H1 (cell line): ENCODE results near the gene SEMA5B. TPM values are rescaled to one million over a fixed set of nuclear protein-coding genes. Genes with fewer than 3 reads are reported as not detected.

Experiments used
- CTCF ChIA-PET: fragments of 300-600 bp; sonication (Branson Sonifier 250); formaldehyde crosslinking; loops from one replicate; lab custom pipeline; 2021; ENCODE audit not compliant: partially characterized antibody; lab: Charles Lee
- POLR2A ChIA-PET: fragments of 300-600 bp; sonication (Branson Sonifier 250); formaldehyde crosslinking; loops from one replicate; lab custom pipeline; 2021; ENCODE audit warnings: inconsistent platforms; ENCODE audit not compliant: partially characterized antibody; lab: Charles Lee
- DNase-seq, 2 experiments: peaks; one replicate each; pipeline versions ENCODE4 v3.0.0 to v3.0.0-alpha.2; 2010 to 2022; ENCODE audit warnings: low spot score in 2 of 2, low read depth in 1 of 2, mixed read lengths in 1 of 2
- FAIRE-seq: peaks from 2 replicates; lab custom pipeline; 2011; peaks lifted over from hg19 to GRCh38; lab: Jason Lieb, UNC
- H2AFZ ChIP-seq: 2 replicates; pipeline ENCODE4 v1.8.1; 2012; ENCODE audit warnings: low read length, inconsistent platforms
- H2AK5ac ChIP-seq: 2 replicates; pipeline ENCODE4 v1.6.1; 2013; ENCODE audit warnings: low read depth, low read length
- H2BK120ac ChIP-seq: replicated peaks from 2 replicates; pipeline ENCODE3; 2013; ENCODE audit warnings: low read depth, low read length, inconsistent platforms
- H2BK12ac ChIP-seq: 2 replicates; pipeline ENCODE4 v1.6.1; 2013; ENCODE audit warnings: low read depth, low read length
- H2BK15ac ChIP-seq: 2 replicates; pipeline ENCODE4 v1.6.1; 2013; ENCODE audit warnings: low read length
- H2BK20ac ChIP-seq: 2 replicates; pipeline ENCODE4 v1.6.1; 2013; ENCODE audit warnings: low read length
- H2BK5ac ChIP-seq: 2 replicates; pipeline ENCODE4 v1.6.1; 2013; ENCODE audit warnings: low read depth, low read length
- H3K14ac ChIP-seq: 2 replicates; pipeline ENCODE4 v1.6.1; 2013; ENCODE audit warnings: inconsistent platforms; ENCODE audit not compliant: insufficient read length
- H3K18ac ChIP-seq: 2 replicates; pipeline ENCODE4 v1.6.1; 2013; ENCODE audit warnings: low read length; ENCODE audit errors: extremely low read depth
- H3K23ac ChIP-seq: 2 replicates; pipeline ENCODE4 v1.6.1; 2013; ENCODE audit warnings: inconsistent platforms; ENCODE audit not compliant: insufficient read length
- H3K23me2 ChIP-seq: 2 replicates; pipeline ENCODE4 v1.6.1; 2013; ENCODE audit warnings: low read depth, low read length
- H3K27ac ChIP-seq: 2 replicates; pipeline ENCODE4 v1.6.1; 2011; ENCODE audit warnings: low read depth, low read length, inconsistent platforms
- H3K27me3 ChIP-seq, 4 experiments: replicated peaks in 1 of 4; 1 replicate in 1 of 4; 2 replicates in 3 of 4; pipeline versions ENCODE4 v1.6.1 to v1.8.1; 2011 to 2013; ENCODE audit warnings: low read length in 3 of 4, mild to moderate bottlenecking in 3 of 4, inconsistent platforms in 2 of 4, mixed read lengths in 2 of 4, moderate library complexity in 1 of 4; ENCODE audit not compliant: control insufficient read depth in 3 of 4, insufficient read depth in 3 of 4; ENCODE audit errors: extremely low read depth in 1 of 4
- H3K36me3 ChIP-seq, 4 experiments: 2 replicates each; pipeline versions ENCODE4 v1.6.1 to v1.8.1; 2011 to 2013; ENCODE audit warnings: mild to moderate bottlenecking in 4 of 4, low read length in 3 of 4, moderate library complexity in 2 of 4, control low read depth in 1 of 4, inconsistent platforms in 1 of 4; ENCODE audit not compliant: insufficient read depth in 4 of 4, control insufficient read depth in 2 of 4
- H3K4ac ChIP-seq: replicated peaks from 2 replicates; pipeline ENCODE3; 2013; ENCODE audit warnings: low read length, low read depth, mixed read lengths, inconsistent platforms; ENCODE audit not compliant: insufficient read length
- H3K4me1 ChIP-seq, 4 experiments: replicated peaks in 1 of 4; 1 replicate in 1 of 4; 2 replicates in 3 of 4; pipeline versions ENCODE4 v1.6.1 to v1.8.1; 2011 to 2013; ENCODE audit warnings: low read length in 3 of 4, inconsistent platforms in 2 of 4, mixed read lengths in 1 of 4; ENCODE audit not compliant: insufficient read depth in 4 of 4, control insufficient read depth in 3 of 4
- H3K4me2 ChIP-seq, 2 experiments: 2 replicates each; pipeline versions ENCODE4 v1.6.1 to v1.8.1; 2011 to 2013; ENCODE audit warnings: low read depth in 2 of 2, low read length in 2 of 2, control low read depth in 1 of 2, inconsistent platforms in 1 of 2, mild to moderate bottlenecking in 1 of 2; ENCODE audit not compliant: insufficient read depth in 1 of 2
- H3K4me3 ChIP-seq, 4 experiments: fragments of 200-600, 300-600 bp in 1 of 4; sonication (generic), shearing (Covaris generic), sonication (Bioruptor Twin) in 1 of 4; 2 replicates each; pipeline versions ENCODE4 v1.5.1 to v1.8.1; 2011 to 2016; ENCODE audit warnings: low read length in 4 of 4, low read depth in 3 of 4, control low read depth in 2 of 4, inconsistent platforms in 2 of 4, mild to moderate bottlenecking in 2 of 4, mixed read lengths in 1 of 4, moderate library complexity in 1 of 4; ENCODE audit not compliant: insufficient read depth in 2 of 4; ENCODE audit errors: extremely low read depth in 1 of 4
- H3K56ac ChIP-seq: replicated peaks from 2 replicates; pipeline ENCODE3; 2013; ENCODE audit warnings: low read depth, mild to moderate bottlenecking, mixed read lengths, low read length, inconsistent platforms; ENCODE audit not compliant: insufficient read length
- H3K79me1 ChIP-seq: 2 replicates; pipeline ENCODE4 v1.6.1; 2013; ENCODE audit warnings: low read depth, low read length, control low read depth
- H3K79me2 ChIP-seq, 2 experiments: 2 replicates each; pipeline versions ENCODE4 v1.6.1 to v1.8.1; 2012 to 2013; ENCODE audit warnings: low read length in 2 of 2, mild to moderate bottlenecking in 2 of 2, inconsistent platforms in 1 of 2; ENCODE audit not compliant: insufficient read depth in 2 of 2, control insufficient read depth in 1 of 2
- H3K9ac ChIP-seq, 4 experiments: replicated peaks in 1 of 4; 1 replicate in 1 of 4; 2 replicates in 3 of 4; pipeline versions ENCODE4 v1.6.1 to v1.8.1; 2011 to 2013; ENCODE audit warnings: low read depth in 3 of 4, low read length in 3 of 4, control low read depth in 2 of 4, mild to moderate bottlenecking in 2 of 4, moderate library complexity in 2 of 4, inconsistent platforms in 1 of 4; ENCODE audit errors: extremely low read depth in 1 of 4
- H3K9me3 ChIP-seq, 2 experiments: 2 replicates each; pipeline versions ENCODE4 v1.6.1 to v1.8.1; 2012 to 2013; ENCODE audit warnings: mild to moderate bottlenecking in 2 of 2, moderate library complexity in 2 of 2, control low read depth in 1 of 2, inconsistent platforms in 1 of 2, low read depth in 1 of 2, low read length in 1 of 2, mixed read lengths in 1 of 2; ENCODE audit not compliant: insufficient read depth in 2 of 2
- H4K20me1 ChIP-seq, 2 experiments: replicated peaks in 1 of 2; 2 replicates each; pipeline versions ENCODE3 to v1.8.1; 2011 to 2013; ENCODE audit warnings: inconsistent platforms in 2 of 2, low read length in 2 of 2, mild to moderate bottlenecking in 1 of 2; ENCODE audit not compliant: insufficient read depth in 2 of 2, control insufficient read depth in 1 of 2
- H4K5ac ChIP-seq: 2 replicates; pipeline ENCODE4 v1.6.1; 2013; ENCODE audit warnings: low read length, low read depth, mixed read lengths, inconsistent platforms; ENCODE audit not compliant: insufficient read length
- H4K8ac ChIP-seq: 2 replicates; pipeline ENCODE4 v1.8.0; 2013; ENCODE audit warnings: mild to moderate bottlenecking, moderate library complexity, low read length, inconsistent platforms; ENCODE audit not compliant: insufficient read depth; ENCODE audit errors: extremely low read depth
- H4K91ac ChIP-seq: replicated peaks from 2 replicates; pipeline ENCODE3; 2013; ENCODE audit warnings: low read length, mixed read lengths, inconsistent platforms; ENCODE audit not compliant: insufficient read length
- EGR1 ChIP-seq: IDR thresholded peaks from 2 replicates; pipeline ENCODE4 v1.6.1; 2011; ENCODE audit warnings: low read depth, low read length, borderline replicate concordance
- GABPA ChIP-seq: IDR thresholded peaks from 2 replicates; pipeline ENCODE4 v1.6.1; 2011; ENCODE audit warnings: mild to moderate bottlenecking, low read length, moderate library complexity, borderline replicate concordance; ENCODE audit not compliant: insufficient read depth
- MAX ChIP-seq: IDR thresholded peaks from 2 replicates; pipeline ENCODE4 v1.6.1; 2012; ENCODE audit warnings: inconsistent platforms
- NRF1 ChIP-seq: IDR thresholded peaks from 2 replicates; pipeline ENCODE4 v1.6.1; 2011; ENCODE audit warnings: mild to moderate bottlenecking, low read depth, low read length, improper control_type of control experiment
- SIRT6 ChIP-seq: IDR thresholded peaks from one replicate; pipeline ENCODE4 v1.7.1; 2012; ENCODE audit warnings: low read length, inconsistent platforms
- SP2 ChIP-seq: IDR thresholded peaks from 2 replicates; pipeline ENCODE4 v1.6.1; 2012; ENCODE audit warnings: mild to moderate bottlenecking, low read length, inconsistent platforms
- SUZ12 ChIP-seq: fragments of 200-600 bp; sonication (generic); IDR thresholded peaks from 2 replicates; pipeline ENCODE4 v1.6.1; 2012; ENCODE audit warnings: mild to moderate bottlenecking, inconsistent platforms, low read length, moderate library complexity, mixed read lengths
- TAF7 ChIP-seq: optimal IDR thresholded peaks from 2 replicates; pipeline ENCODE3; 2011; ENCODE audit warnings: low read depth, mild to moderate bottlenecking, inconsistent platforms, low read length, moderate library complexity, borderline replicate concordance
- WGBS, 2 experiments: shearing (Covaris generic) in 1 of 2; methylation state at CpG; one replicate each; pipeline versions ENCODE4 v1.1.6 to v1.1.7; 2013 to 2015; ENCODE audit warnings: low lambda C conversion rate in 2 of 2, mixed read lengths in 2 of 2, inconsistent platforms in 1 of 2, low coverage in 1 of 2, missing lambda C conversion rate in 1 of 2; ENCODE audit not compliant: insufficient replicate concordance in 2 of 2, insufficient coverage in 1 of 2, insufficient read length in 1 of 2; ENCODE audit errors: extremely low coverage in 1 of 2, missing lambda C conversion rate in 1 of 2; 5-methylcytosine and 5-hydroxymethylcytosine counted together
- polyA plus RNA-seq, 7 experiments: library from polyadenylated mRNA; depleted of rRNA in 3 of 7; stranded (reverse) in 5 of 7; unstranded in 2 of 7; fragments of >200 nt in 5 of 7; fragments of 200-250 nt in 2 of 7; gene quantifications; 1 replicate in 5 of 7; 2 replicates in 1 of 7; 4 replicates in 1 of 7; pipeline versions ENCODE4 v1.2.1 to v1.2.3, GENCODE V29; 2011 to 2013; ENCODE audit warnings: missing spikeins in 2 of 7, mixed read lengths in 2 of 7
- total RNA-seq: library from RNA; stranded (reverse); fragmentation: NEBNext Ultra II Directional; extraction: Animal tissue kit (Norgen Biotek cat#: 25700); gene quantifications from 2 replicates; pipeline ENCODE4 v1.2.1, GENCODE V29; 2021

The SEMA5B gene
- total and polyA plus RNA-seq, 2 of the 8 experiments (the other 6 are each of a cell fraction or from before 2014, with no cell fraction given): 13.1 to 22.4 TPM

- Histone ChIP-seq H4K20me1 (no peaks in the 10 kb centered on the region), H3K27ac (no peak overlapping the region), H3K14ac (no peak overlapping the region), H4K5ac (no peak overlapping the region), H2BK15ac (no peak overlapping the region), H3K4me3 (no peak overlapping the region), H3K4ac (no peak overlapping the region), H3K9me3 (no peaks in the 10 kb centered on the region), H3K4me2 (no peak overlapping the region), H4K91ac (no peak overlapping the region), H2BK120ac (no peak overlapping the region), H4K8ac (no peak overlapping the region), H3K27me3 (peaks cover 0 to 2% (median 0%) of the 10 kb centered on the region in 4 experiments; a peak in 1 of 7 replicates), H2AK5ac (no peak overlapping the region), H3K79me2 (no peaks in the 10 kb centered on the region), H3K9ac (no peak overlapping the region), H2BK20ac (no peak overlapping the region), H3K56ac (no peak overlapping the region), H2BK5ac (no peak overlapping the region), H3K18ac (no peak overlapping the region), H3K4me1 (no peaks in the 10 kb centered on the region), H3K23me2 (no peaks in the 10 kb centered on the region), H2BK12ac (no peak overlapping the region), H3K36me3 (no peaks in the 10 kb centered on the region), H3K23ac (no peak overlapping the region), H2AFZ (no peak overlapping the region), H3K79me1 (no peaks in the 10 kb centered on the region)
- 73% methylated on average over 5 of the region's 5 CpGs; no CpG with 5 or more reads in 1 of the 2 experiments for WGBS, 2 experiments
- TF ChIP-seq EGR1 (no peak), SIRT6 (no peak), GABPA (no peak), SUZ12 (no peak), NRF1 (no peak), TAF7 (no peak), MAX (no peak), SP2 (no peak)
- FAIRE-seq (no peak), DNase-seq (no peak)
- POLR2A ChIA-PET: interaction anchor here (1.2 kb wide), 1 partner anchor 94 kb away, joined by 3 read pairs; no protein-coding TSS in a partner anchor
- CTCF ChIA-PET: interaction anchor here (0.8 to 1.7 kb wide), 3 partner anchors 26 to 88 kb away, joined by 3 to 5 read pairs (median 5); no protein-coding TSS in a partner anchor
Observed at GRCh38 chr3:123037015-123037375, 9.4 kb upstream of the SEMA5B start.
